GDM1 (cell line): ENCODE data around the gene CHMP4B.

ENCODE experiments used
- DNase-seq: peaks from one replicate; lab custom pipeline; 2025; lab: John Stamatoyannopoulos, UW

The CHMP4B gene, protein sequence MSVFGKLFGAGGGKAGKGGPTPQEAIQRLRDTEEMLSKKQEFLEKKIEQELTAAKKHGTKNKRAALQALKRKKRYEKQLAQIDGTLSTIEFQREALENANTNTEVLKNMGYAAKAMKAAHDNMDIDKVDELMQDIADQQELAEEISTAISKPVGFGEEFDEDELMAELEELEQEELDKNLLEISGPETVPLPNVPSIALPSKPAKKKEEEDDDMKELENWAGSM

DNA sequence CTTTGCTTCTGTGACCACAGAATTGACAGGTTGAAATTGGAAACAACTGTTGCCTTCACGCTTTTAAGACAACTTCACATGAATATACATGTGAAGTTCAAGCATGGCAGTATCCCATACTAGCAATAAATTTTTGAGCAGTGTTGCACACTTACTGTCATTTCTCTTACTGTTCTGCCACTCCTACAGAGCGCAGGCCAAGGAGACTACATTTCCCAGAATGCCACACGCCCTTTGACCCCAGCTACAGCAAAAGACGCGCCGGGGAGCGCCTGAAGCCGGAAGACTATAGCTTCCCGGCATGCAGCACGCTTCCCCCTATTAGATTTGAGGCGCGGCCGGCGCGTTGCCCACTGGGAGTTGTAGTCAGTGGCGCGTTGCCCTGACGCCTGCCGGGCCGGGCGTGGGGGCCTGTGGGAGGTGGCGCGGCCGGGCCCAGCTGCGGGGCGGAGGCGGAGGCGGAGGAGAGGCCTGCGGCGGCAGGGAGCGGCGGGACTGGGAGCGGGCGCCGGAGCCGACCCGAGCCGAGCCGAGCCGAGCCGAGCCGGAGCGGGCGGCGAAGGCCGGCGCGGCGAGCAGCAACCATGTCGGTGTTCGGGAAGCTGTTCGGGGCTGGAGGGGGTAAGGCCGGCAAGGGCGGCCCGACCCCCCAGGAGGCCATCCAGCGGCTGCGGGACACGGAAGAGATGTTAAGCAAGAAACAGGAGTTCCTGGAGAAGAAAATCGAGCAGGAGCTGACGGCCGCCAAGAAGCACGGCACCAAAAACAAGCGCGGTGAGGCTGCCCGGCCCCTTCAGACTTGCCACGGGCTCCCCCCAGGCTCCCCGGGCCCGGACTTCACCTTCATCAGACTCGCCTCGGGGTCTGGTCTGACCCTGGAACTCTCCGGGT is at the start of gene CHMP4B:
Gene CHMP4B (plus strand): TSS at position 464 of the 891 bp plus-strand sequence. CDS start 121 bp downstream, at position 585.
- DNase-seq: peak; percentile 97

DNA sequence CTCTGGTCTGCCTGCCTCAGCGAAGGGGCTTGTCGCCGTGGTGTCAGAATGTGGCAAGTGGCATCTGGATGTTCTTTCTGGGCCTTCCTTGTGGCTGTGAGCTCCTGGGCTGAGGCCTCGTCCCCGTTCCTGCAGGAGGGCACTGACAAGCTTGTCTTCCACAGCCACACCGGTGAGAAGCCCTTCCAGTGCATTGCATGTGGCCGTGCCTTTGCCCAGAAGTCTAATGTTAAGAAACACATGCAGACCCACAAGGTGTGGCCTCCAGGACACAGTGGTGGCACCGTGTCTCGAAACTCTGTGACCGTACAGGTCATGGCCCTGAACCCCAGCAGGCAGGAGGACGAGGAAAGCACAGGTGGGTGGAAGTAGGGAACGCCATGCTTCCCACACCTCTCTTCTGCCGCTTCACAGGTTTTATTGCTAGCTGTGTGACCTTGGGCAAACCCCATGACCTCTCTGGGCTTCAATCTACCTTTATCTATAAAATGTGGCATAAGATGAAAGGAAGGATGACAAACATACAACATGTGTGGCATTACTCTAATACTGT is 49.4 kb upstream of the CHMP4B start:
- DNase-seq: no peak

DNA sequence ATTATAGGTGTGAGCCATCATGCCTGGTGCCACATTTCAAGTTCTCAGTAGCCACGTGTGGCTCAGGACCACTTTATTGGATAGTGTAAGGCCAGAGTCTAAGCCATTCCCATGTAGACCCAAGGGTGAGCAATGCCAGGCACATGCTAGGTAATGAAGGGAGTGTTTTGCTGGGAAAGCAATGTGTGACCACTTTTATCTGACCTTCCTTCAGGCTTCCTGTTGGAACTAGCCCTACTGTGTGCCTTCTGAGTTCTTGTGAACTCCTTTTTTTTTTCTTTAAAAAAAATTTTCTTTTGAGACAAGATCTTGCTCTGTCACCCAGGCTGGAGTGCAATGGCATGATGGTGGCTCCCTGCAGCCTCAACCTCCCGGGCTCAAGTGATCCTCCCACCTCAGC is 46.0 kb upstream of the CHMP4B start:
- DNase-seq: no peak

DNA sequence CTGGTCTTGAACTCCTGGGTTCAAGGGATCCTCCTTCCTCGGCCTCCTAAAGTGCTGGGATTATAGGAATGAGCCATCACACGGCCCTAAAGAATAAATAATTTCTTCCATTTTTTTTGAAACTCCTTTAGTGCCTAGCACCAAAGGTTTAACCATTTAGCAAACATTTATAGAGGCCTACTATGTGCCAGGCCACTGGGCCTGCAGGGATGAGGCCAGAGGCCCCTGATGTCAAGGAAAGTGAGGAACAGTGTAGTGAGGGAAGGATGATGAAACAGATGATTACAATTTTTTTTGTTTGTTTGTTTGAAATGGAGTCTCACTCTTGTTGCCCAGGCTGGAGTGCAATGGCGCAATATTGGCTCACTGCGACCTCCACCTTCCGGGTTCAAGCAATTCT is 45.6 kb upstream of the CHMP4B start:
- DNase-seq: no peak

DNA sequence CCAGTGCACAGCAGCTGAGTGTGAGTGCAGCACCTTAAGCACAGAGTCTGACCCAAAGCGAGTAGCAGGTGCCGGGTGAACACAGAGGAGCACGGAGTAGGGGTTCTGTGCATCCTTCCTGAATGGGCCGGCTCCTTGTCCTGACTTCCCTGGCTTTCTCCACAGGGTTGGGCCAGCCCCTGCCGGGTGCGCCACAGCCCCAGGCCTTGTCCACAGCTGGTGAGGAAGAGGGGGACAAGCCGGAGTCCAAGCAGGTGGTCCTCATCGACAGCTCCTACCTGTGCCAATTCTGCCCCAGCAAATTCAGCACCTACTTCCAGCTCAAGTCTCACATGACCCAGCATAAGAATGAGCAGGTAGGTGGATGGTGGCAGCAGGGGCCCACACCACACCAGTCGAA is 44.5 kb upstream of the CHMP4B start:
- no peak for DNase-seq

DNA sequence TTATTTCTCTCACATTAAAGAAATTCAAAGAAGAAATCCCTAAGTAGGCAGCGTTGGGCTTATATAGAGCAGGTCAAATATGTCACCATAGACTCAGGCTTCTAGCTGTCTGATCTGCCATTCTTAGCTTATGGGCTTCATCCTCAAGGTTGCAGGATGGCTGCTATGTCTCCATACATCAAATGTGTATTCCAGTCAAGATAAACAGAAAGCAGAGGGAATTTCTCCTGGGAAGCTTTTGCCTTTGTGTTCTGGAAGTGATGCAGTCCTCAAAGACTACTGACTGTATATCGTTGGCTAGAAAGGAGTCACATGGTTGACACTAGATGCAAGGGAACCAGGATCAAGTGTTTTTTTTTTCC is 43.4 kb upstream of the CHMP4B start:
- no peak for DNase-seq

DNA sequence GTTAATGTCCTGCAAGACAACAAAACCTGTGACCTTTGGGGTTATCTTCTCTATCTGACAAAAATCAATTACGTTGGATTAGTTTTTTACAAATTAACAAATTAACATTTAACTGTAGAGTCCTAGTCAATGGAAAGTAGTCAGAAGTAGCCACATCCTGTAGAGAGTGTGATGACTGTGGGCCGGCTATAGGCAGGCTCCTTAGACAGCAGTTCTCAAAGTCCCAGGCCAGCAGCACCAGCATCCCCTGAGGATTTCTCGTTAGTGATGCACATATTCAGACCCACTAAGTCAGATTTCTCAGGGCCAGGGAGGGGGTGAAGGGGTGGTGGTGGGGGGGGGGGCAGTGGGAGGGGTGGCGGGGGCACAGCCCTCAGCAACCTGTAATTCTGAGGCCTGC is 42.1 kb upstream of the CHMP4B start:
- DNase-seq: no peak

DNA sequence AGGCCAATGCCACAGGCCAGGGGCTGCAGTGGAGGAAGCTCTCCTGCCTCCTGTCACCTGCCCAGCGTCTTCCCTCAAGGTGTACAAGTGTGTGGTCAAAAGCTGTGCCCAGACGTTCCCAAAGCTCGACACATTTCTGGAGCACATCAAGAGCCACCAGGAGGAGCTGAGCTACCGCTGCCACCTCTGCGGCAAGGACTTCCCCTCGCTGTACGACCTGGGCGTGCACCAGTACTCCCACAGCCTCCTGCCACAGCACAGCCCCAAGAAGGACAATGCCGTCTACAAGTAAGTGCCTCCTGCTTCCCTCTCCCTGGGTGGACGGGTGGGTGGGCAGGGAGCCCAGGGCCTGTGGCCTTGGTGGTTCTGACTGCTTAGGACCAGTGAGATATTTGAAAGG is 41.1 kb upstream of the CHMP4B start:
- no peak for DNase-seq

DNA sequence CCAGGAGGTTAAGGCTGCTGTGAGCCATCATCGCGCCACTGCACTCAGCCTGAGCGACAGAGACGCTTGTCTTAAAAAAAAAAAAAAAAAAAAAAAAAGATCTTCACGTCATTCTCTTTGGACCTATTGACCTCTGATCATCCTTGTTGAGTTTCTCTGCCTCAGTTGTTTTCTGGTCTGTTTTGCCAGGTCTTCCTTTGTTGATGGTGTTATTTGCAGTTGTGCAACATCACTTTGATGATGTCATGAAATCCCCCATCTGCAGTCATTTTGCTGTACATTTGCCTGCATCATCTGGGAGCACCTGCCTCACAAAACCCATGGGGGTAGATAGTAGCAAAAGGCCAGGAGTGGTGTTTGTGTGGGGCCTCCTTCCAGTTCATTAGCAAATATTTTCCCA is 39.2 kb upstream of the CHMP4B start:
- no peak for DNase-seq

DNA sequence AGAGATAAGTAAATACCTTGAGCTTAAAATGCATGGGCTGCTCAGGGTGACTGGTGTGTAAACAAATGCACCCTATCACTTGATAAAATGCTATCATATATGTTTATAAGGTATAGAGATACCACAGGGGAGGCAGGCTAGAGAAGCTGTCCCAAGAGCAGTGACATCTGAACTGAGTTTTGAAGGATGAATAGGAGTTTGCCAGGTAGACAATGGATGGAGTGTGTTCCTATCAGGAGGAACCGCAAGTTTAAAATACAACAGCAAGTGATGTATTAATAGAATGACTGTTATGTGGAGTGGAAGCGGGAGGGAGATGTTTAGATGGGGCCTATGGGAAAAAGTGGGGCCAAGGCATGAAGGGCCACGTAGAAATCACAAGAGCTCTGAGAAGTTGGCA is 38.7 kb upstream of the CHMP4B start:
- no peak for DNase-seq

DNA sequence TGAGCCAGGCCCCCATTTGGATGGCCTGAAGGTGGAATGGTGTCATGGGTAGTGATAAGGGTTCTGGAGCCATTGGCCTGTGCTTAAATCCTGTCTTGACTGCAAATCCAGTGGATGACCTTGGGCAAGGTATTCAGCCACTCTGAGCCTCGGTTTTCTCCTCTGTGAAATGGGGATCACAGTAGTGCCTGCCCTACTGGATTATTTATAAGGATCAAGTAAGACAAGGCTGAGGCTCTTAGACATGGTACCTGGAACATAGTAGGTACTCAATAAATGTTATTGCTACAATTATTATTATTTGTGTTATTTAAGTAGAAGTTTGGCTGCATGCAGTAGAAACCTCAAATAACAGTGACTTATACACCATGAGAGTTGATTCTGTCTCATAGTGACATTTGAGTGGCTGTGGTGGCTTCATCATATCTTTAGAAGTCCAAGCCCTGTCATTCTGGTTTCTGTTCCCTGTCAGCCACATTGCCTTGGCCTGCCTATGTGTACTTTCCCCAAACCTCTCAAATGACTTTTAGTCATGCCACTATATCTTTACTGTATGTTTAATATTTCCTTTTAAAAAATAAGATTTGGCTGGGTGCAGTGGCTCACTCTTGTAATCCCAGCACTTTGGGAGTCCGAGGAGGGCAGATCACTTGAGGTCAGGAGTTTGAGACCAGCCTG is 37.6 kb upstream of the CHMP4B start:
- no peak for DNase-seq

DNA sequence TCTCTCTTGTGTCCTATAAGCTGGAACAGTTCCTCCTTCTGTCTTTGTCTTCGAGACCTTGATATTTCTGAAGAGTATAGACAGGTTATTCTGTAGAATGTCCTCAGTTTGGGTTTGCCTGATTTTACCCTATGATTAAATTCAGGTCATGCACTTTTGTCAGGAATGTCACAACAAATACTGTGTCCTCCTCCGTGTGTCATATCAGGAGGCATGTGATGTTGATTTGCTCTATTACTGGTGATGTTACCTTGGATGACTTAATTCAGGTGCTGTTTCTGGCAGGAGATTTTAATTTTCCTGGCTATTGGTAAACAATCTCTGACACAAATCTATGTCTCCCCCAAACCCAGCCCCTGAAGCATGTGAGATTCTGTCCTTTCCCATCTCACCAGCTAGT is 33.3 kb upstream of the CHMP4B start:
- no peak for DNase-seq

DNA sequence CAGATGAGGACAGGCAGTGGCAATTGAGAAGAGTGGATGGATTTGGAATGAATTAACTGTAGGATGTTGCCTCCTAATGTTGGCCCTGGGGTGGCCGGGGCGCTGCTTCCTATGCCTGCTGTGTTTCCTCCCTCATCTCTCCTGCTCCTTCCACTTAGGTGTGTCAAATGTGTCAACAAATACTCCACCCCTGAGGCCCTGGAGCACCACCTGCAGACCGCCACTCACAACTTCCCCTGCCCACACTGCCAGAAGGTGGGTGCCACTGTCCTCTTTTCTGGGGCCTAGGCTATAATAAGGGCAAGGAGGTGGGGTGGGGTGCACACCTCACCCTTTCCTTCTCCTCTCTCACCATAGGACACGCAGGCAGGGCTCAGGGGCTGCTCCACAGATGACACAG is 30.0 kb upstream of the CHMP4B start:
- DNase-seq: no peak

DNA sequence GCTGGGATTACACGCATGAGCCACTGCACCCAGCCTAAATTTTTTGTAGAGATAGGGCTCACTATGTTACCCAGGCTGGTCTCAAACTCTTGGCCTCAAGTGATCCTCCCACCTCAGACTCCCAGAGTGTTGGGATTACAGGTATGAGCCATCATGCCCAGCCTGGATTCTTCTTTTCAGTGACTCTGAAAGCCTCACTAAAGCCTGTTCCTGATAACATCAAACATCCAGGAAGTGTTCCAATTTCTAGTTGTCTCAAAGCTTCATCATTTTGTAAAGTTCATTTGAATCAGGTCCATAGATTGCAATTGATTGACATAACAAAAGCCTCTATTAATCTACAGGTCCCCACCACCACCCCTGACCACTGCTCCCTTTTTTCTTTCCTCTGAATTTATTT is 29.2 kb upstream of the CHMP4B start:
- no peak for DNase-seq

DNA sequence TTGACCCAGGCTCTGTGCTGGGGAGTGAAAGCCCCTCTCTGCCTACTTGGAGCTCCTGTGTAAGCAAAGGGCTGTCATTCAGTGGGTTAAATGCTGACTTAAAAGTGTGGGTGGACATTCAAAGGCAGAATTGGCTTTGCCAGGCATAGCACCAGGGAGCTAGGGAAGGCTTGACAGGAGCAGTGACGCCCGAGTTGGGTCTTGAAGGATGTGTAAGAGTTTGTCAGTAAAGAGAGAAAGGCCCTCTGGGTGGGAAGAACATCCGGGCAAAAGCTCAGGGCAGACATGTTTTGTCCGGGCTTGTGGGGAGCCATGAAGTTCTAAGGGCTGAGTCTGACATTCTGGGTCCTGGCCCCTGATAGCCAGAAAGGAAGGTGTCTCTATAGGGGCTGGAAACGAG is 27.9 kb upstream of the CHMP4B start:
- DNase-seq: no peak

DNA sequence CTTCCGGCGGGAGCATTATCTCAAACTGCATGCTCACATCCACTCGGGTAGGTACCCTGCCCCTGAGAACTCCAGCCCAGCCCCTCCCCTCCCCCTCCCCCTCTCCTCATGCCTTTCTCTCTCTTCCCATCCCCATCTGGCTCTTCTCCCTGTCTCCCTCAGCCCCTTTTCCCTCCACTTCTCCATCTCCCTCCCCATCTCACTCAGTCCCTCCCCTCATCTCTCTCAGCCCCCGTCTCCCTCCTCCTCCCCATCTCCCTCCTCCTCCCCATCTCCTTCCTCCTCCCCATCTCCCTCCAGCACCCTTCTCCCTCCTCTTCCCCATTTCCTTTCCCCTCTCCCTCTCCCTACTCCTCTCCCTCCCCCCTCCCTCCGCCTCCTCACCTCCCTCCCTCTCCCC is 27.3 kb upstream of the CHMP4B start:
- DNase-seq: no peak

DNA sequence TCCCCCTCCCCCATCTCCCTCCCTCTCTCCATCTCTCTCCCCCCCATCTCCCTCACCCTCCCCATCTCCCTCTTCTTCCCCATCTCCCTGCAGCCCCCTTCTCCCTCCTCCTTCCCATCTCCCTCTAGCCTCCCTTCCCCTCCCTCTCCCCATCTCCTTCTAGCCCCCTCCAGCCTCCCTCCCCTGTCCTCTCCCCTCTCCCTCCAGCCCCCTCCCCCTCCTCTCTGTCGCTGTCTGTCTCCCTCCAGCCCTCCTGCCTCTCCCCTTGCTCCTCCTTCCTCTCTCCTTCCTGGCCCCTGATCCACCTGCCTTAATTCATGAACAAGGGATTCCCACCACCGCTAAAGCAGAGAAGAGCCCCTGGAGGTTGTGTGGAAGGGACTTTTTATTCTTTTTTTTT is 26.9 kb upstream of the CHMP4B start:
- DNase-seq: no peak

DNA sequence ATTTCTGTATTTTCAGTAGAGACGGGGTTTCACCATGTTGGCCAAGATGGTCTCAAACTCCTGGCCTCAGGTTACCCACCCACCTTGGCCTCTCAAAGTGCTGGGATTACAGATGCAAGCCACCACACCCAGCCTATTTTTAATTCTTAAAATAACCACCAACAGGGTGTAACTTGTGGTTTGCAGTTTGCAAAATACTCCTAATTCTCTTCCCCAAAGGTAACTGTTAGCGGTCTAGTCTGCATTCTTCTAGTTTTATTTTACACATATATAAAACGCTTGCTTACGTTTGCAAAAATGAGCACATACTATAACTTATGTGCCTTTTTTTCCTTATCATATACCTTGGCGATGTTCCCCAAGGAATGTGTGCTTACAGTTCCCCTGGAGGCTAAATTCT is 25.6 kb upstream of the CHMP4B start:
- no peak for DNase-seq

DNA sequence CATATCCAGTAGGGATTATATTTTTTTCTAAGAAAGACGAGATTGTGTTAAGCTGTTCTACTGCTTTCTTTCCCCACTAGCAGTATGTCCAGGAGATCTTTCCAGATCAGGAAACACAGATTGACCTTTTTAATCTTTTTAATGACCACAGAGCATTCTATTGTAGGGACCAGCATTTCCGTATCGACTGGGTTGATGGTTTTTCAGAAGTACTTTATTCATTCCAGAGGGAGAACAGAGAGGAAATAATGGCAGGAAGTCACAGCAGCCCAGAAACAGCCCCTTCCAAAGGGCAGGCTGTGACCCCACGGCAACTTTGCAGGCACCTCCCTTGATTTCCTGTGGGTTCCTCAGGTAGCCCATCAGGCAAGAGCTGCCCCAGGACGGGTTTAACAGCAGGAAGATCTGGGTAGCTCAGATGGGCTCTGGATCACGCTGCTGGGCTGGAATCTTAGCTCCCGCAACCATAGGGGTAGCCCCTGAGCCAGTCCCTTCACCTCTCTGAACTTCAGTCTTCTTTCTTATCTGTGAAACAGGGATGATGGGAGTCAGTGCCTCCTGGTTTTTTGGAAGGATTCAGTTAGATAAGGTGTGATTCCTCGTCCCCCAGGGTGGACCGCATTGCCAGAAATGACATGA is 23.8 kb upstream of the CHMP4B start:
- no peak for DNase-seq

DNA sequence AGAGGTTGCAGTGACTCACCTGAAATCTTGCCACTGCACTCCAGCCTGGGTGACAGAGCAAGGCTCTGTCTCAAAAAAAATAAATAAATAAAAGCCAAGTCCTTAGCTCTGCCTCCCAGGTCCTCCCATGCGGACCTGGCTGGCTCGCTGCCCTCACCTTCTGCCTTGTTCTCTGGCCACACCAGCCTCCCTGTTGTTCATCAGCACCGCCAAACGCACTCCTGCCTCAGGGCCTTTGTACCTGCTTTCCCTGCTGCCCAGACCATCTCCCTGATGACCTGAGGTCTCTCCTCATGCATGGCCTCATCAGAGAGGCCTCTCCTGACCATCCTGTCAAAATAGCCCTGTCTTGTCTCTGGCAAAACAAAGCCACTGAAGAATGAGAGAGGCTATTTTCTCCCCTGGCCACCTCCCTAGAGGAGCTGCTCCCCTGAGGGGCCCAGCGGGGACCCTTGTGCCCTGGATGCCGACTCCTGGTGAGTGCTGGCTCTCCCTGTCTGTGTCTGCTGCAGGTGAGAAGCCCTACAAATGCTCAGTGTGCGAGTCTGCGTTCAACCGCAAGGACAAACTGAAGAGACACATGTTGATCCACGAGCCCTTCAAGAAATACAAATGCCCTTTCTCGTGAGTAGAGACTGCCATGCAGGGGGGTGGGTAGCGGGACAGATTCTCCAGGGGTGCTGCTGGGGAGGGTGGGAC is 22.6 kb upstream of the CHMP4B start:
- no peak for DNase-seq

DNA sequence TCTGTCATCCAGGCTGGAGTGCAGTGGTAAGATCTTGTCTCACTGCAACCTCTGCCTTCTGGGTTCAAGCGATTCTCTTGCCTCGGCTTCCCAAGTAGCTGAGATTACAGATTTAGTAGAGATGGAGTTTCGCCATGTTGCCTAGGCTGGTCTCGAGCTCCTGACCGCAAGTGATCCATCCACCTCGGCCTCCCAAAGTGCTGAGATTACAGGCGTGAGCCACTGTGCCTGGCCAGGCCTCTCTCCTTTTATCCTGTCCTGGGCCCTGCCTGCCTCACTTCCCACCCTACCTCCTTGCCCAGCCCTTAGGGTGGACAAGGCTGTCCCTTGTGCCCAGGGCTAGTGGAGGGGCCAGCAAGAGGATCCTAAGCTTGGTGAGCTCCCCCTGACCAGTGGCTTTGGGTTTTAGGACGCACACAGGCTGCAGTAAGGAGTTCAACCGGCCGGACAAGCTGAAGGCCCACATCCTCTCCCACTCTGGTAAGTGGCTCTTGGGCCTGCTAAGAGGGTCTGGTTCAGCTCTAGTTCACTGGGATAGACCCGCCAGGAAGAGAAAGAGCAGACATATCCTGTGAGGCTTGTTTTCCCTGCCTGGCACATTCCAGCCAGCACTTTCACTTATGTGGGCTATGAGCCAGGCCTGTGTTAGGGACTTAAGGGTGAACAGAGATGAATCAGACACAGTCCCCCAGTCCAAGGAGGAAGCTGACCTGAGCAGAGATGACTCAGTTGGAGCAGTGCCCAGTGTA is 21.9 kb upstream of the CHMP4B start:
- no peak for DNase-seq
